B cell (primary cell): ENCODE measurements around the gene THEMIS2.

Experiments
- CTCF ChIP-seq: fragments of 200-600 bp; IDR thresholded peaks from one replicate; pipeline ENCODE4 v1.8.0; 2022; ENCODE audit warnings: antibody characterized with exemption, mild to moderate bottlenecking
- EZH2 ChIP-seq: IDR thresholded peaks from 2 replicates; pipeline ENCODE4 v1.6.1; 2012; ENCODE audit warnings: borderline replicate concordance, low read depth, mild to moderate bottlenecking, moderate library complexity, low read length; ENCODE audit not compliant: insufficient read depth, poor library complexity, severe bottlenecking

GRCh38 chr1:27928216-27928954 lies 56.0 kb downstream of the THEMIS2 start:
- TF ChIP-seq CTCF (no peak), EZH2 (no peak)
